GM12878 (cell line): ENCODE measurements around the gene SHB. TPM values are rescaled to one million over a fixed set of nuclear protein-coding genes. Genes with fewer than 3 reads are reported as not detected.

Experiments used
- ATAC-seq: fragments of 200-7000 bp; cut with Tn5 transposase; 3 replicates; pipeline ENCODE4 v1.9.1; 2020; ENCODE audit warnings: mild to moderate bottlenecking, moderate library complexity
- BruUV-seq: library from RNA; stranded (reverse); fragments of 400-500 nt; replicated peaks from 2 replicates; lab custom pipeline; 2021; lab: Mats Ljungman, UMichigan
- CTCF ChIA-PET: fragments of 300-600 bp; sonication (Branson Sonifier 250); formaldehyde crosslinking; extraction: SDS; loops from one replicate; lab custom pipeline; 2021; ENCODE audit warnings: inconsistent platforms; lab: Yijun Ruan, JAX
- POLR2A ChIA-PET: fragments of 350-600 bp; formaldehyde crosslinking; extraction: SDS; loops from one replicate; lab custom pipeline; 2021; ENCODE audit warnings: inconsistent platforms; lab: Charles Lee
- RAD21 ChIA-PET: fragments of 300-600 bp; sonication (Branson Sonifier 250); formaldehyde crosslinking; loops from one replicate; lab custom pipeline; 2023; ENCODE audit warnings: antibody characterized with exemption; ENCODE audit not compliant: unreplicated experiment; lab: Charles Lee
- SMC1A ChIA-PET: fragments of 300-600 bp; sonication (Branson Sonifier 250); formaldehyde crosslinking; loops from one replicate; lab custom pipeline; 2023; ENCODE audit not compliant: unreplicated experiment, uncharacterized antibody; lab: Charles Lee
- DNase-seq: peaks from one replicate; pipeline ENCODE4 v3.0.0-alpha.2; 2011; ENCODE audit warnings: low read depth, low spot score
- FAIRE-seq: peaks from 3 replicates; lab custom pipeline; 2011; peaks lifted over from hg19 to GRCh38; lab: Jason Lieb, UNC
- H2AFZ ChIP-seq: 2 replicates; pipeline ENCODE4 v1.6.0; 2011; ENCODE audit warnings: low read depth, low read length, control low read depth; ENCODE audit not compliant: control insufficient read depth
- H3K27ac ChIP-seq: 2 replicates; pipeline ENCODE4 v1.5.1; 2011; ENCODE audit warnings: control low read depth; ENCODE audit not compliant: control insufficient read depth, insufficient read depth
- H3K27me3 ChIP-seq, 2 experiments: replicated peaks in 1 of 2; 2 replicates each; pipeline versions ENCODE4 v1.6.0 to v1.6.1; 2011; ENCODE audit warnings: low read length in 1 of 2; ENCODE audit not compliant: control insufficient read depth in 2 of 2, insufficient read depth in 2 of 2
- H3K36me3 ChIP-seq, 2 experiments: 2 replicates each; pipeline ENCODE4 v1.5.1; 2011; ENCODE audit warnings: low read length in 1 of 2; ENCODE audit not compliant: control insufficient read depth in 2 of 2, insufficient read depth in 2 of 2
- H3K4me1 ChIP-seq: 2 replicates; pipeline ENCODE4 v1.6.1; 2011; ENCODE audit warnings: mild to moderate bottlenecking, low read length, moderate library complexity, mixed read lengths; ENCODE audit not compliant: control insufficient read depth, insufficient read depth
- H3K4me2 ChIP-seq: 2 replicates; pipeline ENCODE4 v1.6.0; 2011; ENCODE audit warnings: control low read depth; ENCODE audit not compliant: control insufficient read depth, insufficient read depth
- H3K4me3 ChIP-seq: fragments of 200-600 bp; sonication (generic); 2 replicates; pipeline ENCODE4 v1.5.1; 2016
- H3K79me2 ChIP-seq: 2 replicates; pipeline ENCODE4 v1.6.0; 2011; ENCODE audit warnings: low read length; ENCODE audit not compliant: control insufficient read depth, insufficient read depth
- H3K9ac ChIP-seq: 2 replicates; pipeline ENCODE4 v1.8.0; 2011; ENCODE audit warnings: low read length, control low read depth, mixed read lengths; ENCODE audit not compliant: control insufficient read depth, insufficient read depth
- H3K9me3 ChIP-seq: replicated peaks from 3 replicates; pipeline ENCODE4 v1.5.1; 2011; ENCODE audit warnings: mild to moderate bottlenecking, low read length; ENCODE audit not compliant: control insufficient read depth, insufficient read depth
- H4K20me1 ChIP-seq: 2 replicates; pipeline ENCODE4 v1.6.0; 2011; ENCODE audit not compliant: control insufficient read depth, insufficient read depth
- CEBPB ChIP-seq, 2 experiments: fragments of 150-350 bp in 1 of 2; IDR thresholded peaks; 2 replicates each; pipeline ENCODE4 v1.6.1; 2012 to 2014; ENCODE audit warnings: low read depth in 2 of 2, low read length in 2 of 2, borderline replicate concordance in 1 of 2, inconsistent platforms in 1 of 2
- DPF2 ChIP-seq: fragments of 450-650 bp; IDR thresholded peaks from 2 replicates; pipeline ENCODE4 v1.6.1; 2017; ENCODE audit warnings: mild to moderate bottlenecking
- ETV6 ChIP-seq, 2 experiments: fragments of 450-650 bp in 1 of 2; IDR thresholded peaks in 1 of 2; conservative IDR thresholded peaks in 1 of 2; 2 replicates each; pipeline ENCODE4 v1.6.1; 2014; ENCODE audit warnings: antibody characterized with exemption in 1 of 2, borderline replicate concordance in 1 of 2, low read depth in 1 of 2, mild to moderate bottlenecking in 1 of 2, moderate library complexity in 1 of 2
- GATAD2B ChIP-seq: fragments of 450-650 bp; conservative IDR thresholded peaks from 2 replicates; pipeline ENCODE4 v1.6.1; 2017; ENCODE audit warnings: low read depth, mild to moderate bottlenecking, moderate library complexity
- IKZF1 ChIP-seq: fragments of 450-650 bp; conservative IDR thresholded peaks from 2 replicates; pipeline ENCODE4 v1.6.1; 2017; ENCODE audit warnings: antibody characterized with exemption, mild to moderate bottlenecking
- IKZF2 ChIP-seq, 2 experiments: fragments of 450-650 bp; IDR thresholded peaks; 2 replicates each; pipeline ENCODE4 v1.6.1; 2017; ENCODE audit warnings: mild to moderate bottlenecking in 2 of 2, moderate library complexity in 2 of 2
- LARP7 ChIP-seq: fragments of 450-650 bp; IDR thresholded peaks from 2 replicates; pipeline ENCODE4 v1.6.1; 2017; ENCODE audit warnings: mild to moderate bottlenecking
- MEF2B ChIP-seq: fragments of 450-650 bp; IDR thresholded peaks from 2 replicates; pipeline ENCODE4 v1.6.1; 2018; ENCODE audit warnings: mild to moderate bottlenecking, moderate library complexity; ENCODE audit not compliant: partially characterized antibody, poor library complexity, severe bottlenecking
- MYB ChIP-seq: fragments of 150-350 bp; IDR thresholded peaks from 2 replicates; pipeline ENCODE4 v1.6.1; 2014; ENCODE audit warnings: mild to moderate bottlenecking, low read depth, low read length, borderline replicate concordance
- PAX5 ChIP-seq: IDR thresholded peaks from 2 replicates; pipeline ENCODE4 v1.6.1; 2011; ENCODE audit warnings: low read depth, low read length, borderline replicate concordance
- RUNX3 ChIP-seq: IDR thresholded peaks from 2 replicates; pipeline ENCODE4 v1.6.1; 2012; ENCODE audit warnings: low read length, inconsistent platforms
- SMARCA5 ChIP-seq: fragments of 450-650 bp; IDR thresholded peaks from 2 replicates; pipeline ENCODE4 v1.6.1; 2017; ENCODE audit warnings: mild to moderate bottlenecking
- SMC3 ChIP-seq: IDR thresholded peaks from 2 replicates; pipeline ENCODE4 v1.6.1; 2011; ENCODE audit warnings: low read length, improper control_type of control experiment, borderline replicate concordance
- TCF12 ChIP-seq: IDR thresholded peaks from 2 replicates; pipeline ENCODE4 v1.6.1; 2011; ENCODE audit warnings: low read depth, mild to moderate bottlenecking, low read length
- ZNF217 ChIP-seq: fragments of 450-650 bp; IDR thresholded peaks from 2 replicates; pipeline ENCODE4 v1.6.1; 2017; ENCODE audit warnings: antibody characterized with exemption, mild to moderate bottlenecking
- ZSCAN29 ChIP-seq: fragments of 450-650 bp; IDR thresholded peaks from 2 replicates; pipeline ENCODE4 v1.6.1; 2017; ENCODE audit warnings: mild to moderate bottlenecking, moderate library complexity
- WGBS: methylation state at CpG from one replicate; pipeline ENCODE4 v1.1.6; 2016; ENCODE audit warnings: low lambda C conversion rate; ENCODE audit not compliant: insufficient replicate concordance, insufficient coverage; ENCODE audit errors: missing lambda C conversion rate; 5-methylcytosine and 5-hydroxymethylcytosine counted together
- in situ Hi-C: fragments of 300-500 bp; cut with MboI; formaldehyde crosslinking; loops from 9 replicates; pipeline ENCODE4 v1.14.3; 2018; ENCODE audit warnings: mixed read lengths
- intact Hi-C: fragments of 100-400 bp; cut with micrococcal nuclease; formaldehyde crosslinking; loops from one replicate; pipeline ENCODE4 v1.14.2; 2022; ENCODE audit not compliant: unreplicated experiment
- polyA plus RNA-seq, 11 experiments: library from polyadenylated mRNA; depleted of rRNA in 4 of 11; unstranded in 6 of 11; stranded (reverse) in 5 of 11; fragments of >200 nt; fragmentation: Nextera tagmentation in 4 of 11; fragmentation: Illumina TruSeq in 1 of 11; extraction: Ambion mirVana in 4 of 11; extraction: Trizol in 1 of 11; gene quantifications; 1 replicate in 1 of 11; 2 replicates in 10 of 11; pipeline versions ENCODE4 v1.2.1 to v1.2.3, GENCODE V29; 2011 to 2016; ENCODE audit warnings: inconsistent platforms in 2 of 11, missing spikeins in 2 of 11, low read depth in 1 of 11
- total RNA-seq, 4 experiments: library from RNA; depleted of rRNA in 3 of 4; stranded (reverse); fragments of >200 nt in 3 of 4; fragmentation: Illumina TruSeq in 1 of 4; extraction: Trizol in 1 of 4; gene quantifications; 2 replicates each; pipeline versions ENCODE4 v1.2.1 to v1.2.3, GENCODE V29; 2013 to 2021
- TF ChIP-seq, protein P1 (sequence below), 3 experiments: IDR thresholded peaks in 2 of 3; conservative IDR thresholded peaks in 1 of 3; 2 replicates each; pipeline ENCODE4 v1.5.1; 2011; ENCODE audit warnings: low read depth in 3 of 3, low read length in 3 of 3, mild to moderate bottlenecking in 3 of 3, control low read depth in 2 of 3, moderate library complexity in 2 of 3, inconsistent platforms in 1 of 3, mixed read lengths in 1 of 3; ENCODE audit not compliant: control insufficient read depth in 2 of 3, insufficient read depth in 1 of 3; ENCODE audit errors: extremely low read depth in 1 of 3
- TF ChIP-seq, protein P2 (sequence below): IDR thresholded peaks from 2 replicates; pipeline ENCODE4 v1.6.1; 2011; ENCODE audit warnings: low read depth, mild to moderate bottlenecking, low read length, moderate library complexity, borderline replicate concordance; ENCODE audit errors: extremely low read depth
- TF ChIP-seq, protein P3 (sequence below): IDR thresholded peaks from 2 replicates; pipeline ENCODE4 v1.6.1; 2012; ENCODE audit warnings: low read depth, low read length, improper control_type of control experiment

SHB gene
- total and polyA plus RNA-seq, 10 of the 15 experiments (the other 5 are each of a cell fraction or from before 2014, with no cell fraction given): 0.29 to 6.2 (median 1.3) TPM

DNA sequence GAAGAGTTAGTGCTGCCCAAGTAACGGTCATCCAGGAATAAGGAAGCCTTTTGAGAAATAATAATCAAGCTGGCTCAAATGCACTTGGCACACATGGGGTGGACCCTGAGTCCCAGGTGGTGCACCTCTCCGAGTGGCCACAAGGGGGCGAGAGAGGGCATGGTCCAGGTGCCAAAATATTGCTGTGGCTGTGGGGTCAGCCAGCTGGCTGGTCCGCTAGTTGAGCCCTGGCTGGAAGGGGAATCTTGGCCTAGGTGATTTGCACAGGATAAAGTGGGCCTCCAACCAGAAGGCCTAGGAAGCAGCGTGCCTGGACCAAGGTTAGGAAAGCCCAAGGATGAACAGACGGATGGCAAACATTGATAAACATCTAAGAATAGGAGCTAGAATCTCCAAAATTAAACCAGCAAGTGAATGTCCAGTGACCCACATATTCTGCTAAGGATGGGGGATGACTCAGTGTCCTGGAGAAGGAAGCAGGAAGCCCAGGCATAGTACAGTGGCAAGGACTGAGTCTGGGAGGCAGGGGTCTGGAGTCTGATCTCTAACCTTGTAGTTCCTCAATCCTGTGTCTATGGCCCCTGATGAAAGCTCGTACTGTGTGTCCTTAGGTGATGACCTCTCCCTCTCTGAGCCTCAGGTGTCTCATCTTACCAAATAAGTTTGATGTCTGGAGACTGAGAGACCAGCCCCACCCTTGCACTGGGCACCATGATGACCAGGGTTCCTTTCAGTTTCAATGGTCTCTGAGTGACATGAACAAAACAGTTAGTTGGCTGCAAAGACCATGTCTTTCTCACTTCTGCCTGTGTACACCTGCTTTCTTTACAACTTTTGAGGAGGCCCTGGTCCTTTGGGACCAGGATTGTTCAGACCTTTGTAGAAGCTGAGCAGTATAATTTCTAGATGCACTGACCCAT lies 19.2 kb upstream of the SHB start:
- intact Hi-C loops: loop anchor here (1.0 to 5.0 kb wide), 7 partner anchors 45 to 313 kb away; no protein-coding TSS in a partner anchor
- in situ Hi-C loops: no loop called here
- H2AFZ ChIP-seq: peak overlapping the region; percentile 59
- H3K9ac ChIP-seq: no peak overlapping the region
- peak; percentile 70 for ATAC-seq
- H3K9me3 ChIP-seq: no peaks in the 10 kb centered on the region
- H3K27me3 ChIP-seq: no peaks in the 10 kb centered on the region
- ChIA-PET RAD21 (interaction anchor here (0.6 to 8.2 kb wide), 63 partner anchors 8 to 1620 kb away, joined by 3 to 205 read pairs (median 5); partner anchors contain the start of gene SHB), SMC1A (interaction anchor here (0.7 to 14.3 kb wide), 61 partner anchors 8 to 492 kb away, joined by 3 to 359 read pairs (median 4); partner anchors contain the start of gene SHB), CTCF (interaction anchor here (0.8 to 13.3 kb wide), 72 partner anchors 8 to 356 kb away, joined by 3 to 243 read pairs (median 5); no protein-coding TSS in a partner anchor), POLR2A (interaction anchor here (0.8 to 8.7 kb wide), 9 partner anchors 10 to 139 kb away, joined by 3 to 96 read pairs (median 4); no protein-coding TSS in a partner anchor)
- no peaks in the 10 kb centered on the region for H3K79me2 ChIP-seq
- no peaks in the 10 kb centered on the region for H4K20me1 ChIP-seq
- H3K4me3 ChIP-seq: no peak overlapping the region
- BruUV-seq: no TSS peak
- no peak for DNase-seq
- FAIRE-seq: peak; percentile 38
- H3K4me2 ChIP-seq: peak overlapping the region; percentile 45
- H3K27ac ChIP-seq: peak overlapping the region; percentile 13; the same call in 1 of the 2 replicates
- 20% methylated on average over 7 of the region's 7 CpGs for WGBS
- peaks cover 37% of the 10 kb centered on the region for H3K4me1 ChIP-seq
- no peaks in the 10 kb centered on the region for H3K36me3 ChIP-seq
- TF ChIP-seq, protein P1, sequence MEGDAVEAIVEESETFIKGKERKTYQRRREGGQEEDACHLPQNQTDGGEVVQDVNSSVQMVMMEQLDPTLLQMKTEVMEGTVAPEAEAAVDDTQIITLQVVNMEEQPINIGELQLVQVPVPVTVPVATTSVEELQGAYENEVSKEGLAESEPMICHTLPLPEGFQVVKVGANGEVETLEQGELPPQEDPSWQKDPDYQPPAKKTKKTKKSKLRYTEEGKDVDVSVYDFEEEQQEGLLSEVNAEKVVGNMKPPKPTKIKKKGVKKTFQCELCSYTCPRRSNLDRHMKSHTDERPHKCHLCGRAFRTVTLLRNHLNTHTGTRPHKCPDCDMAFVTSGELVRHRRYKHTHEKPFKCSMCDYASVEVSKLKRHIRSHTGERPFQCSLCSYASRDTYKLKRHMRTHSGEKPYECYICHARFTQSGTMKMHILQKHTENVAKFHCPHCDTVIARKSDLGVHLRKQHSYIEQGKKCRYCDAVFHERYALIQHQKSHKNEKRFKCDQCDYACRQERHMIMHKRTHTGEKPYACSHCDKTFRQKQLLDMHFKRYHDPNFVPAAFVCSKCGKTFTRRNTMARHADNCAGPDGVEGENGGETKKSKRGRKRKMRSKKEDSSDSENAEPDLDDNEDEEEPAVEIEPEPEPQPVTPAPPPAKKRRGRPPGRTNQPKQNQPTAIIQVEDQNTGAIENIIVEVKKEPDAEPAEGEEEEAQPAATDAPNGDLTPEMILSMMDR (IDR thresholded peaks at IDR 0.05 in 2 of 3, conservative IDR thresholded peaks at IDR 0.05 in 1 of 3; ENCODE audit: control insufficient read depth in 2 of 3, extremely low read depth in 1 of 3, insufficient read depth in 1 of 3, low read depth in 3 of 3, low read length in 3 of 3): peak; percentile 86 to 98 (median 97)
- TF ChIP-seq, protein P2, sequence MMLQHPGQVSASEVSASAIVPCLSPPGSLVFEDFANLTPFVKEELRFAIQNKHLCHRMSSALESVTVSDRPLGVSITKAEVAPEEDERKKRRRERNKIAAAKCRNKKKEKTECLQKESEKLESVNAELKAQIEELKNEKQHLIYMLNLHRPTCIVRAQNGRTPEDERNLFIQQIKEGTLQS: no peak
- peak; percentile 31; the same call in 1 of the 2 replicates for TF ChIP-seq IKZF1
- TF ChIP-seq CEBPB (IDR thresholded peaks at IDR 0.05; ENCODE audit: borderline replicate concordance in 1 of 2, low read depth in 2 of 2, low read length in 2 of 2): no peak
- TF ChIP-seq, protein P3, sequence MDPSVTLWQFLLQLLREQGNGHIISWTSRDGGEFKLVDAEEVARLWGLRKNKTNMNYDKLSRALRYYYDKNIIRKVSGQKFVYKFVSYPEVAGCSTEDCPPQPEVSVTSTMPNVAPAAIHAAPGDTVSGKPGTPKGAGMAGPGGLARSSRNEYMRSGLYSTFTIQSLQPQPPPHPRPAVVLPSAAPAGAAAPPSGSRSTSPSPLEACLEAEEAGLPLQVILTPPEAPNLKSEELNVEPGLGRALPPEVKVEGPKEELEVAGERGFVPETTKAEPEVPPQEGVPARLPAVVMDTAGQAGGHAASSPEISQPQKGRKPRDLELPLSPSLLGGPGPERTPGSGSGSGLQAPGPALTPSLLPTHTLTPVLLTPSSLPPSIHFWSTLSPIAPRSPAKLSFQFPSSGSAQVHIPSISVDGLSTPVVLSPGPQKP: no peak
- TF ChIP-seq GATAD2B: 0 out of 2 replicates have a peak, but pooled peaks have one; percentile 17
- 0 out of 4 replicates have a peak, but pooled peaks of 1 of the 2 experiments have one; percentile 13 for TF ChIP-seq ETV6 (conservative IDR thresholded peaks at IDR 0.05 in 1 of 2, IDR thresholded peaks at IDR 0.05 in 1 of 2; ENCODE audit: borderline replicate concordance in 1 of 2, low read depth in 1 of 2)
- TF ChIP-seq PAX5: no peak
- peak; percentile 82; the same call in 1 of the 2 replicates for TF ChIP-seq ZSCAN29
- peak; percentile 93 for TF ChIP-seq SMARCA5
- 0 out of 2 replicates have a peak, but pooled peaks have one; percentile 18 for TF ChIP-seq RUNX3
- peak; percentile 61 for TF ChIP-seq MEF2B
- TF ChIP-seq MYB: no peak
- TF ChIP-seq TCF12: peak; percentile 71; the same call in 1 of the 2 replicates
- peak in 1 of 2 experiments; percentile 42; a peak in 1 of 4 replicates for TF ChIP-seq IKZF2 (IDR thresholded peaks at IDR 0.05)
- TF ChIP-seq SMC3: peak; percentile 80; the same call in 1 of the 2 replicates
- TF ChIP-seq LARP7: peak; percentile 62
- TF ChIP-seq DPF2: 0 out of 2 replicates have a peak, but pooled peaks have one; percentile 32
- TF ChIP-seq ZNF217: no peak
